HFFc6 (cell line): ENCODE measurements around the gene LAMTOR5. TPM values are rescaled to one million over a fixed set of nuclear protein-coding genes. Genes with fewer than 3 reads are reported as not detected.
"Not testable (repeated sequence)": the region's sequence is repeated elsewhere in the genome, so short reads cannot be mapped to it uniquely, and the experiment has no call there.

ENCODE experiments used
- DNase-seq: peaks from one replicate; pipeline ENCODE4 v3.0.0-alpha.2; 2018
- H3K27ac Mint-ChIP-seq: 2 replicates; pipeline ENCODE4 v1.8.0; 2020; ENCODE audit warnings: mild to moderate bottlenecking, mixed read lengths
- H3K27me3 Mint-ChIP-seq: 2 replicates; pipeline ENCODE4 v1.8.0; 2021; ENCODE audit warnings: mild to moderate bottlenecking, moderate library complexity, mixed read lengths; ENCODE audit not compliant: insufficient read depth
- H3K36me3 Mint-ChIP-seq: 2 replicates; pipeline ENCODE4 v1.8.0; 2021; ENCODE audit warnings: low read depth, mixed read lengths
- H3K4me1 Mint-ChIP-seq: 2 replicates; pipeline ENCODE4 v1.8.0; 2020; ENCODE audit warnings: low read depth, mixed read lengths
- H3K4me3 Mint-ChIP-seq: 2 replicates; pipeline ENCODE4 v1.8.0; 2020; ENCODE audit warnings: mild to moderate bottlenecking, moderate library complexity, mixed read lengths
- H3K9me3 Mint-ChIP-seq: 2 replicates; pipeline ENCODE4 v1.8.0; 2020; ENCODE audit warnings: mild to moderate bottlenecking, mixed read lengths
- total RNA-seq, 6 experiments: library from RNA; stranded (reverse); fragmentation: NEBNext Ultra II Directional; extraction: Animal tissue kit (Norgen Biotek cat#: 25700); gene quantifications; 2 replicates in 1 of 6; 3 replicates in 5 of 6; pipeline ENCODE4 v1.2.3, GENCODE V29; 2021
- TF ChIP-seq, protein P1 (sequence below): fragments of 200-600 bp; sonication (generic); IDR thresholded peaks from 2 replicates; pipeline ENCODE4 v1.5.0; 2021; ENCODE audit warnings: antibody characterized with exemption, mild to moderate bottlenecking

The LAMTOR5 gene
- total RNA-seq, 6 experiments from 2014 or later = 166 to 181 (median 172) TPM

DNA sequence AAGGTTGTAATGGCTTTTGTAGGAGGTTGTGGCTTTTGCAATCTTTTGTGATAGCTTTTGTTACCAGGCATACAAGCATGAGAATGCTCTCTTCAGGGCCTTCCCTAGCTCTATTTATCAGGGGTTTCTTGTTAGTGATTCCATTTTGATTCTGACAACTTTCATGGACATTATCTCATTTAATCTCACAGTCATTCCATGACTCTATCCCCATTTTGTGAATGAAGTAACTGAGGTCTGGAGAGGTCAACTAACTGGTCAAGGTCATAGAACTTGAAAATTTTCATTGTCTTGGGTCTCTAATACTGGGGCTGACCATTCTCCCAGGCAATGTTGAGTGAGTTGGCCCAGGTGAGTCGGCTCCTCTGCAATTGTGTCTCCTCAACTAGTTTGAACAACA lies 11.2 kb upstream of the LAMTOR5 start:
- no peak overlapping the region for H3K4me3 Mint-ChIP-seq
- TF ChIP-seq, protein P1, sequence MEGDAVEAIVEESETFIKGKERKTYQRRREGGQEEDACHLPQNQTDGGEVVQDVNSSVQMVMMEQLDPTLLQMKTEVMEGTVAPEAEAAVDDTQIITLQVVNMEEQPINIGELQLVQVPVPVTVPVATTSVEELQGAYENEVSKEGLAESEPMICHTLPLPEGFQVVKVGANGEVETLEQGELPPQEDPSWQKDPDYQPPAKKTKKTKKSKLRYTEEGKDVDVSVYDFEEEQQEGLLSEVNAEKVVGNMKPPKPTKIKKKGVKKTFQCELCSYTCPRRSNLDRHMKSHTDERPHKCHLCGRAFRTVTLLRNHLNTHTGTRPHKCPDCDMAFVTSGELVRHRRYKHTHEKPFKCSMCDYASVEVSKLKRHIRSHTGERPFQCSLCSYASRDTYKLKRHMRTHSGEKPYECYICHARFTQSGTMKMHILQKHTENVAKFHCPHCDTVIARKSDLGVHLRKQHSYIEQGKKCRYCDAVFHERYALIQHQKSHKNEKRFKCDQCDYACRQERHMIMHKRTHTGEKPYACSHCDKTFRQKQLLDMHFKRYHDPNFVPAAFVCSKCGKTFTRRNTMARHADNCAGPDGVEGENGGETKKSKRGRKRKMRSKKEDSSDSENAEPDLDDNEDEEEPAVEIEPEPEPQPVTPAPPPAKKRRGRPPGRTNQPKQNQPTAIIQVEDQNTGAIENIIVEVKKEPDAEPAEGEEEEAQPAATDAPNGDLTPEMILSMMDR = no peak
- peaks cover 7% of the 10 kb centered on the region; the same call in 1 of the 2 replicates for H3K4me1 Mint-ChIP-seq
- no peaks in the 10 kb centered on the region for H3K36me3 Mint-ChIP-seq
- peaks cover 6% of the 10 kb centered on the region; the same call in 1 of the 2 replicates for H3K9me3 Mint-ChIP-seq
- peaks cover 28% of the 10 kb centered on the region for H3K27me3 Mint-ChIP-seq
- DNase-seq = no peak
- no peak overlapping the region for H3K27ac Mint-ChIP-seq

DNA sequence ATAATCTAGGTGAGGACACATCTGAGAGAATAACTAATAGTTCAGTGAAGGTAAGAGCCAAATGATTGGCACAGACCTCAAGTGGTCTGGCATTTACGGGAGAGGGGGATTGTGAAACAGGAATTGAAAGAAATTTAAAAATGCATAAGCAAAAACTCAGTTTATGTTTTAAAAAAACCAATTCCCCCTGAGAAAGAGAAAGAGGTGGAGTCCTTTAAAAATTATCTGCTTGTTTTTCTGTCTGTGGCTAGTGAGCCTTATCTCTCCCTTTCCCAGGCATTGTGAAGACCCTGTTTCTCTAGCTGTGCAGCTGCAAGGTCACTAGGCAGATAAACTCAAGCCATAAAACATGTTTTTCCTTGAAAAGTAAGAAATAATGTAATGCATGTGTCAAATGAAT lies 5.6 kb upstream of the LAMTOR5 start:
- not testable (repeated sequence) for H3K4me3 Mint-ChIP-seq, H3K27ac Mint-ChIP-seq, H3K9me3 Mint-ChIP-seq, H3K4me1 Mint-ChIP-seq, DNase-seq, H3K36me3 Mint-ChIP-seq
- H3K27me3 Mint-ChIP-seq = peaks cover 14% of the 10 kb centered on the region

DNA sequence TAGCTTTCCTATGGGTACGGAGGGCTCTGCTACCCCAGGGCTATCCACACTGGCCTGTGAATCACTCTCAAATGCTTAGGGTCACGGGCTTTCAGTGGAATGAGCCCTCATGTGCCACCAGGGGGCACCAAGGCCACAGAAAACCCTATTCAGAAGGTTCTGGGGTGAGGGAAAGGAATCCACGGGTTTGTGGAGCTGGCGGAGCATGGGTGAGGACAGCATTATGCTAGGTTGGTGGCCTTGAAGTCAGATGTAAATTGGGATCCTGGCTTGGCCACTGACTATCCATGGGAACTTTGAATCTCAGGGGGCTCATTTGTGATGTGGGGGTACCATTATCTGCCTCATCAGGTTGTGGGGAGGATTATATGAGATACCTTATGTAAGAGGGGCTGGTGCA lies 5.1 kb upstream of the LAMTOR5 start:
- Mint-ChIP-seq H3K4me1 (peaks cover 13% of the 10 kb centered on the region), H3K36me3 (peaks cover 3% of the 10 kb centered on the region), H3K27me3 (peaks cover 9% of the 10 kb centered on the region; the same call in 1 of the 2 replicates), H3K27ac (no peak overlapping the region), H3K4me3 (no peak overlapping the region), H3K9me3 (no peaks in the 10 kb centered on the region)
- peak; percentile 71 for DNase-seq
- TF ChIP-seq, protein P1 = peak; percentile 92

DNA sequence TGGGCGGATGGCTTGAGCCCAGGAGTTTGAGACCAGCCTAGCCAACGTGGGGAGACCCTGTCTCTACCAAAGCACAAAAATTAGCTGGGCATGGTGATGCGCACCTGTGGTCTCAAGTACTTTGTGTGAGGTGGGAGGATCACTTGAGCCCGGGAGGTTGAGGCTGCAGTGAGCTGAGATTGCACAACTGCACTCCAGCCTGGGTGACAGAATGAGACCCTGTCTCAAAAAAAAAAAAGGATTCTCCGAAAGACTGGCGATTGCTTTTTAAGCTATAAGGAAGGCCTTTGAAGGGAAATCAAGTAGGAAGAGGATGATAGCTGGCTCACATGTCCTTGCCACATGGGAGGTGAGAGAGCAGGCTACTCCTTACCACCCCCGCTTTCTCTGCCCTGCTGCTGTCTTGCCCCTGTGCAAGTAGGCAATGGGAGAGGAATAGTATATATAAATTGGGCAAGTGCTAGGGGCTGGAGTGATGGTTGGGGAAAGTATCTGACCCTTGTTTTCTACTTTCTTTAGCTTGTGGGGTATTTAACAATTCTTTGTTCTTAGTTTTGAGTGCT lies 3.8 kb upstream of the LAMTOR5 start:
- Mint-ChIP-seq H3K27me3 (peaks cover 2% of the 10 kb centered on the region), H3K27ac (no peak overlapping the region), H3K4me1 (peaks cover 15% of the 10 kb centered on the region), H3K4me3 (no peak overlapping the region), H3K36me3 (peaks cover 7% of the 10 kb centered on the region), H3K9me3 (no peaks in the 10 kb centered on the region)
- DNase-seq = no peak
- TF ChIP-seq, protein P1 = no peak

DNA sequence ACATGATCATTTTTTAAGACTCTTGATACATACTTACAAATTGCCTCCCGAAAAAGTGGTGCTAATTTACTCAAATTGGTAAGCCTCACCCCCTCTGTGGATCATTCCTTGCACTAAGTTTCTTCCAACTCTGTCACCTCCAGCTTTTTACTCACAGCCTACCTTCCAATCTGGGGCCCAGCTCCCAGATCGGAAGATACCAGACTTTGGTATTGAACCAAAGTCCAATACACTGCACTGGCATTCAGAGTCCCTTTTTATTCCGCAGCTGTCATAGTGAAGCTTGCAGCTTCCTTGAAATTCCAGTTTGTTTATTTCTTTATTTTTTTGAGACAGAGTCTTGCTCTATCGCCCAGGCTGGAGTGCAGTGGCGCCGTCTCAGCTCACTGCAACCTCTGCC lies 1.8 kb upstream of the LAMTOR5 start:
- TF ChIP-seq, protein P1 = no peak
- Mint-ChIP-seq H3K4me3 (no peak overlapping the region), H3K4me1 (peaks cover 19% of the 10 kb centered on the region), H3K27ac (peak overlapping the region; percentile 33; the same call in 1 of the 2 replicates), H3K27me3 (peaks cover 2% of the 10 kb centered on the region), H3K36me3 (peaks cover 7% of the 10 kb centered on the region), H3K9me3 (no peaks in the 10 kb centered on the region)
- DNase-seq = no peak

DNA sequence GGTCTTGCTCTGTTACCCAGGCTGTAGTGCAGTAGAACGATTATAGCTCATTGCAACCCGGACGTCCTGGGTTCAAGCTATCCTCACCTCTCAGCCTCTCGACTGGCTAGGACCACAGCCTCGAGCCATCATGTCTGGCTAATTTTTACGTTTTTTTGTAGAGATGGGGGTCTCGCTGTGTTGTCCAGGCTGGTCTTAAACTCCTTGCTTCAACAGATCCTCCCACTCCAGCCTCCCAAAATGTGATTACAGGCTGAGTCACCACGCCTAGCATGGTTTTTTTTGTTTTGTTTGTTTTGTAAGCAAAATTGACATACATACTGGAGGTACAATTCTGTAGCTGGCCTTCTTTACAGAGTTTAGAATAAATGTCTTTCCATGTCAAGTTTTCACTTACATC lies 994 bp upstream of the LAMTOR5 start:
- H3K27me3 Mint-ChIP-seq = peaks cover 2% of the 10 kb centered on the region
- peaks cover 7% of the 10 kb centered on the region for H3K36me3 Mint-ChIP-seq
- no peaks in the 10 kb centered on the region for H3K9me3 Mint-ChIP-seq
- H3K4me3 Mint-ChIP-seq = peak overlapping the region; percentile 97
- TF ChIP-seq, protein P1 = no peak
- H3K4me1 Mint-ChIP-seq = peaks cover 19% of the 10 kb centered on the region
- DNase-seq = no peak
- H3K27ac Mint-ChIP-seq = 0 out of 2 replicates have a peak overlapping the region, but pooled peaks have one; percentile 31

DNA sequence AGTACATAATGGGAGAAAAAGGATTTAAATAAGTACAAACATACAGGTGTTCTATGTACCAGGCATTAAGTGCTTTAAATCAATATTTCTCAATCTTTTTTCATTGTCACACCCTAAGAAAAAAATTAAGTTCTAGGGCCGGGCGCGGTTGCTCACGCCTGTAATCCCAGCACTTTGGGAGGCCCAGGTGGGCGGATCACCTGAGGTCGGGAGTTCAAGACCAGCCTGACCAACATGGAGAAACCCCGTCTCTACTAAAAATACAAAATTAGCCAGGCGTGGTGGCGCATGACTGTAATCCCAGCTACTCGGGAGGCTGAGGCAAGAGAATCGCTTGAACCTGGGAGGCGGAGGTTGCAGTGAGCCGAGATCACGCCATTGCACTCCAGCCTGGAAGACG lies 1.1 kb downstream of the LAMTOR5 start:
- not testable (repeated sequence) for H3K36me3 Mint-ChIP-seq, H3K9me3 Mint-ChIP-seq, H3K27me3 Mint-ChIP-seq, H3K27ac Mint-ChIP-seq, DNase-seq
- Mint-ChIP-seq H3K4me3 (peak overlapping the region; percentile 97), H3K4me1 (peaks cover 19% of the 10 kb centered on the region)
